ENCODE measurements around the gene KPTN. TPM values are rescaled to one million over a fixed set of nuclear protein-coding genes. Genes with fewer than 3 reads are reported as not detected.

KPTN gene
- total and polyA plus RNA-seq, 2 donors (not counting 1 experiment from before 2014, with no cell fraction given), result 5.3 to 6.9 TPM

GRCh38 chr19:47529018-47529742 is 45.2 kb upstream of the KPTN start:
- Histone ChIP-seq H3K36me3 (ENCODE audit: control insufficient read depth, insufficient read depth, low read length) (no peaks in the 10 kb centered on the region), H3K27me3 (ENCODE audit: control insufficient read depth, insufficient read depth, low read length) (peaks cover 4% of the 10 kb centered on the region), H3K9me3 (ENCODE audit: control insufficient read depth, insufficient read depth, low read depth, low read length) (no peaks in the 10 kb centered on the region), H4K20me1 (ENCODE audit: control insufficient read depth, extremely low read depth, insufficient read depth, low read length) (no peaks in the 10 kb centered on the region), H2AFZ (ENCODE audit: low read length) (no peak overlapping the region), H3K9ac (ENCODE audit: insufficient read depth, low read length) (no peak overlapping the region), H3K27ac (ENCODE audit: insufficient read depth, low read length) (no peak overlapping the region), H3K79me2 (ENCODE audit: control insufficient read depth, insufficient read depth, low read length) (no peaks in the 10 kb centered on the region), H3K4me2 (ENCODE audit: extremely low read depth, insufficient read depth, low read length) (no peak overlapping the region), H3K4me1 (ENCODE audit: control insufficient read depth, extremely low read depth, insufficient read depth, low read length) (no peaks in the 10 kb centered on the region), H3K4me3 (replicated peaks in 1 of 4; ENCODE audit: control extremely low read depth in 1 of 4, insufficient read depth in 1 of 4, low read depth in 3 of 4, low read length in 4 of 4) (no peak overlapping the region)
- no peak for DNase-seq (ENCODE audit: low read depth in 2 of 2)
- TF ChIP-seq EZH2 (IDR thresholded peaks at IDR 0.05; ENCODE audit: low read length, missing control alignments), result no peak
- TF ChIP-seq CTCF (conservative IDR thresholded peaks at IDR 0.05 in 1 of 2, IDR thresholded peaks at IDR 0.05 in 1 of 2; ENCODE audit: low read depth in 1 of 2, low read length in 2 of 2), result no peak

- H3K27me3 ChIP-seq (ENCODE audit: control insufficient read depth, insufficient read depth, low read length), result peaks cover 8% of the 10 kb centered on the region
- no peaks in the 10 kb centered on the region for H3K4me1 ChIP-seq (ENCODE audit: control insufficient read depth, extremely low read depth, insufficient read depth, low read length)
- H2AFZ ChIP-seq (ENCODE audit: low read length), result no peak overlapping the region
- H3K27ac ChIP-seq (ENCODE audit: insufficient read depth, low read length), result no peak overlapping the region
- no peaks in the 10 kb centered on the region for H3K9me3 ChIP-seq (ENCODE audit: control insufficient read depth, insufficient read depth, low read depth, low read length)
- H4K20me1 ChIP-seq (ENCODE audit: control insufficient read depth, extremely low read depth, insufficient read depth, low read length), result no peaks in the 10 kb centered on the region
- no peak overlapping the region for H3K4me2 ChIP-seq (ENCODE audit: extremely low read depth, insufficient read depth, low read length)
- H3K4me3 ChIP-seq (replicated peaks in 1 of 4; ENCODE audit: control extremely low read depth in 1 of 4, insufficient read depth in 1 of 4, low read depth in 3 of 4, low read length in 4 of 4), result no peak overlapping the region
- H3K79me2 ChIP-seq (ENCODE audit: control insufficient read depth, insufficient read depth, low read length), result no peaks in the 10 kb centered on the region
- no peak overlapping the region for H3K9ac ChIP-seq (ENCODE audit: insufficient read depth, low read length)
- no peak for DNase-seq (ENCODE audit: low read depth in 2 of 2)
- no peak for TF ChIP-seq EZH2 (IDR thresholded peaks at IDR 0.05; ENCODE audit: low read length, missing control alignments)
- TF ChIP-seq CTCF (conservative IDR thresholded peaks at IDR 0.05 in 1 of 2, IDR thresholded peaks at IDR 0.05 in 1 of 2; ENCODE audit: low read depth in 1 of 2, low read length in 2 of 2), result no peak
- H3K36me3 ChIP-seq (ENCODE audit: control insufficient read depth, insufficient read depth, low read length), result no peaks in the 10 kb centered on the region
These were observed 42.8 kb upstream of the KPTN start for GRCh38 chr19:47526798-47527197.

- H3K36me3 ChIP-seq (ENCODE audit: control insufficient read depth, insufficient read depth, low read length), result no peaks in the 10 kb centered on the region
- H3K9ac ChIP-seq (ENCODE audit: insufficient read depth, low read length), result no peak overlapping the region
- H3K79me2 ChIP-seq (ENCODE audit: control insufficient read depth, insufficient read depth, low read length), result no peaks in the 10 kb centered on the region
- no peak overlapping the region for H3K27ac ChIP-seq (ENCODE audit: insufficient read depth, low read length)
- H3K4me3 ChIP-seq (replicated peaks in 1 of 4; ENCODE audit: control extremely low read depth in 1 of 4, insufficient read depth in 1 of 4, low read depth in 3 of 4, low read length in 4 of 4), result no peak overlapping the region
- DNase-seq (ENCODE audit: low read depth in 2 of 2), result no peak
- H3K27me3 ChIP-seq (ENCODE audit: control insufficient read depth, insufficient read depth, low read length), result peaks cover 13% of the 10 kb centered on the region
- no peaks in the 10 kb centered on the region for H3K4me1 ChIP-seq (ENCODE audit: control insufficient read depth, extremely low read depth, insufficient read depth, low read length)
- no peaks in the 10 kb centered on the region for H3K9me3 ChIP-seq (ENCODE audit: control insufficient read depth, insufficient read depth, low read depth, low read length)
- TF ChIP-seq CTCF (conservative IDR thresholded peaks at IDR 0.05 in 1 of 2, IDR thresholded peaks at IDR 0.05 in 1 of 2; ENCODE audit: low read depth in 1 of 2, low read length in 2 of 2), result no peak
- no peak for TF ChIP-seq EZH2 (IDR thresholded peaks at IDR 0.05; ENCODE audit: low read length, missing control alignments)
- no peak overlapping the region for H3K4me2 ChIP-seq (ENCODE audit: extremely low read depth, insufficient read depth, low read length)
- H4K20me1 ChIP-seq (ENCODE audit: control insufficient read depth, extremely low read depth, insufficient read depth, low read length), result no peaks in the 10 kb centered on the region
- H2AFZ ChIP-seq (ENCODE audit: low read length), result no peak overlapping the region
These were observed 39.5 kb upstream of the KPTN start for GRCh38 chr19:47523473-47523872.

Data from fibroblast of lung (primary cell).